Measurements from ENCODE around the gene ALPP.
"Not testable (repeated sequence)": the region's sequence is repeated elsewhere in the genome, so short reads cannot be mapped to it uniquely, and the experiment has no call there.

ALPP gene

DNA sequence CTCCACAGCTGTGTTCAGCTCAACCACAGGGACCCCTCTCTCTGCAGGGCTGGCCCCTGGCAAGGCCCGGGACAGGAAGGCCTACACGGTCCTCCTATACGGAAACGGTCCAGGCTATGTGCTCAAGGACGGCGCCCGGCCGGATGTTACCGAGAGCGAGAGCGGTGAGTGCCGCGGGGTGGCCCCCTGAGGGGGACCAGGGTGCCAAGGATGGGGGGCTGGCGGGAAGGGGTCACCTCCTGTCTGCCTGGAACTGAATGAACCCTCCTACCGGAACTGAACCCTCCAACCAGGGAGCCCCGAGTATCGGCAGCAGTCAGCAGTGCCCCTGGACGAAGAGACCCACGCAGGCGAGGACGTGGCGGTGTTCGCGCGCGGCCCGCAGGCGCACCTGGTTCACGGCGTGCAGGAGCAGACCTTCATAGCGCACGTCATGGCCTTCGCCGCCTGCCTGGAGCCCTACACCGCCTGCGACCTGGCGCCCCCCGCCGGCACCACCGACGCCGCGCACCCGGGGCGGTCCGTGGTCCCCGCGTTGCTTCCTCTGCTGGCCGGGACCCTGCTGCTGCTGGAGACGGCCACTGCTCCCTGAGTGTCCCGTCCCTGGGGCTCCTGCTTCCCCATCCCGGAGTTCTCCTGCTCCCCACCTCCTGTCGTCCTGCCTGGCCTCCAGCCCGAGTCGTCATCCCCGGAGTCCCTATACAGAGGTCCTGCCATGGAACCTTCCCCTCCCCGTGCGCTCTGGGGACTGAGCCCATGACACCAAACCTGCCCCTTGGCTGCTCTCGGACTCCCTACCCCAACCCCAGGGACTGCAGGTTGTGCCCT is 2.9 kb downstream of the ALPP start:
- not testable (repeated sequence) for DNase-seq (ENCODE audit: low read depth in 2 of 2)

DNA sequence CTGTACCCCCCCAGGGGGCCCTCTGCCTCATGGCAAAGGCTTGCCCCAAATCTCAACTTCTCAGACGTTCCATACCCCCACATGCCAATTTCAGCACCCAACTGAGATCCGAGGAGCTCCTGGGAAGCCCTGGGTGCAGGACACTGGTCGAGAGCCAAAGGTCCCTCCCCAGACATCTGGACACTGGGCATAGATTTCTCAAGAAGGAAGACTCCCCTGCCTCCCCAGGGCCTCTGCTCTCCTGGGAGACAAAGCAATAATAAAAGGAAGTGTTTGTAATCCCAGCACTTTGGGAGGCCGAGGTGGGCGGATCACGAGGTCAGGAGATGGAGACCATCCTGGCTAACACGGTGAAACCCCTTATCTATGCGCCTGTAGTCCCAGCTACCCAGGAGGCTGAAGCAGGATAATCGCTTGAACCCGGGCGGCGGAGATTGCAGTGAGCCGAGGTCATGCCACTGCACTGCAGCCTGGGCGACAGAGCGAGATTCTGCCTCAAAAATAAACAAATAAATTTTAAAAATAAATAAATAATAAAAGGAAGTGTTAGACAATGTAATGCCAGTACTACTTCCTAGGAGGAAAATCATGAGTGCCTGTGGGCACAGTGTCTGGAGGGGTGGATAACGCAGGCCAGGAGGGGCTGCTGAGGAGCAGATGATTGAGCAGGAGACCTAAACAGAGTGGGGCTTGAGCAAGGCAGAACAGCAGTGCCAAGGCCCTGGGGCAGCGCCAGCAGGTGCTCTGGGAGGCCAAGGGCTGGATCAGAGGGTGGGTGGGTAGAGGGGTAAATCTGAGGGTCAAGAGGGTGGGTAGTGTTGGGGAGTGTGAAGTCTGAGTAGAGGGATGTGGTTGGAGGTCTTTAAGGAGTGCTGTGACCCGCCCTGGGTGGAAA is 4.0 kb downstream of the ALPP start:
- DNase-seq (ENCODE audit: low read depth in 2 of 2) = no peak

DNA sequence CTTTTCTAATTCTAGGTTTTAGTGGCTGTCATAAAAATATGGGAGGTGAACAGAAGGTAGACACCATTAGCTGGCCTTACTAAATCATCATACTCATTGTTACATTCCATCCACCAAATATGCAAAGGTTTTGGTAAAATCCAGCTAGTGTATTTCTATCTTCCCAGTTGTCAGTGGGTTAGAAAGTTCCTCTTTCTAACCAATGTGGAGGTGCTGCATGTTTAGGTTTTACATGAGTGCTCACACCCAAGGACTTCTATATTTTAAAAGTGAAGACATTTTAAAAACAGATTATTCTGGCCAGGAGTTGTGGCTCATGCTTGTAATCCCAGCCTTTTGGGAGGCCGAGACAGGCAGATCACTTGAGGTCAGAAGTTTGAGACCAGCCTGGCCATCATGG is 5.9 kb downstream of the ALPP start:
- no peak for DNase-seq (ENCODE audit: low read depth in 2 of 2)

DNA sequence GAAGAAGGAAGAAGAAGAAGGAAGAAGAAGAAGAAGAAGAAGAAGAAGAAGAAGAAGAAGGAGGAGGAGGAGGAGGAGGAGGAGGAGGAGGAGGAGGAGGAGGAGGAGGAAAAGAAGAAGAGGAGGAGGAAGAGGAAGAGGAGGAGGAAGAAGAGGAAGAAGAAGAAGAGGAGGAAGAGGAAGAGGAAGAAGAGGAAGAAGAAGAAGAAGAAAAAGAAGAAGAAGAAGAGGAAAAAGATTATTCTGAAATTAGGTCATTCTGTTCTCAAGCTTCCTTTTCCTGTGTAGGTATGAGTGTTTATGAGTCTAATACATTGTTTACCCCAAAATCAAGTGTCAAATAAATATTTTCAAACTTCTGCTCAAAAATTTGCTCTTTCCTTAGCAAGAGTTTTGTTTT is 6.5 kb downstream of the ALPP start:
- DNase-seq (ENCODE audit: low read depth in 2 of 2) = not testable (repeated sequence)

DNA sequence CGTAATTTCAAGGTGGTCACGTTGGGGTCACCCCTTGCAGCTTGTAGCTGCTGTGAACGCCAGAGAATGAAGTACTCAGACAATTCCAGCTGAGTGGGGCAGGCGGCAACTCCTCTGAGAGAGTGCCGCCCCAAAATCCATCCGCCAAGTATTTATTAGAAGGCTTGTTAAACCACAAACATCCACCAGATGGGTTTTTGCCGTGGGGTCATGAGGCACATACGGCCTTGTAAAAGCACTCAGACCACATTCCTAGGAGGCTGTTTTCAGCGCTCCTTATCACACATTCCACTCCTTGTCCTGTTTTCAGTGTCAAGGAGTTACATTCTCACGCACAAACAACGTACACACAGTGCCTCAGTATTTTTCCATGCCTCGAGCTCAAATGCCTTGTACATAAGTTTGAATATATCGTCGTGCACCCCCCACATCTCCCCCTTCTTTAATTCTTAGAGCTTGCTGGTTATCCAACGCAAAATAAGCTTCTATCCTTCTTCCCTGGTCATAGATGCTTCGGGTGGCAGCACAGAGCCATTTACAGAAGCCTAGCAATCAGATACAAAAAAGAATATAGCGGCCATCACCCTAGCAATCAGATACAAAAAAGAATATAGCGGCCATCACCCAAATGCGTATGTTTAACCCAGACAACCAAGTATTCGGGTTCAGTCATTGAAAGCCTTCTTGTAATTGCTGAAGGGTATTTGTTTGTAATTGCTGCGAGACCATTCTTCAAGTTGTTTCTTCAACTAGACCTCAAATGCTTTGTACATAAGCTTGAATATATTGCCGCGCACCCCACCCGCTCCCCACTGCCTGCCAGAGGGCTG is 7.3 kb downstream of the ALPP start:
- no peak for DNase-seq (ENCODE audit: low read depth in 2 of 2)

DNA sequence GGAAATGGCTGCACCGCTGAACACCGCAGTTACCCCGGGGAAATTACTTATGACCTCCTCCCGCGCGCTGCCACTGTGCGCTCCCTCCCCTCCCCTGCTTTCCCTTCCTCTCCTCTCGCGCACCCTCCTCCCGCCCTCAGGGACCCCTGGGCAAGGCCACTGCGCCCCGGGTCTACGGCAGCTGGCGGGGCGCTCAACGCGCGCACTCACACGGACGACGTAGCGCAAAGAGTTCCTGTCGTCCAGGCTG is 7.9 kb downstream of the ALPP start:
- DNase-seq (ENCODE audit: low read depth in 2 of 2) = no peak

DNA sequence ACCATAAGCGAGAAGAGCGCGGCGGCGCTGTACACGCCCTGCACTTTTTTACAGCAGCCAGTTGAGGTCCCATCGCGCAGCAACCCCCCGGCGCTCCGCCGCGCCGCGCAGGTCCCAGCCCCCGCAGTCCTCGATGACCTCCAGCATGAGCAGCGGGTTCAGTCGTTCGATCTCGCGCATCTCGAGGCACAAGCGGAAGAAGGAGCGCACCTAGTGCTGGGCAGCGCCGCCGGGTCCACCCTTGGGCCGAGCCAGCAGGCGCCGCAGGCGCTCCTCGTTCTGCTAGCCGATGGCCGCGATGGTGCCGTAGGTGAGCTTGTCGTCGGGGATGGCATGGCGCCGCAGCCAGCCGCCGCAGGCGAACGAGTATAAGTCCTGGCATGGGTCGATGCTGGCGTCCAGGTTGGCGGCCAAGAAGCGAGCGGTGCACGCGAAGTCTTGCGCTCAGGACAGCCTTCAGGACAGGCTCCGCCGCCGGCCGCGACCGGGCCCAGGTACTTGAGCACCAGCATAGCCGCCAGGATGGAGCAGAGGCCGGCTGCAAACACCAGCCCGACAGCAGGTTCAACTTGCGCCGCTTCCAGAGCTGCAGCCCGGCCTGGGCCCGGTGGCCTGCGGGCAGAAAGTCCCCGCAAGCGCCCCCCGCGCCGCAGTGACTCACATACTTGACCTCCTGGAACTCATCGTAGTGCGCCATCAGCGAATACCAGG is 8.3 kb downstream of the ALPP start:
- no peak for DNase-seq (ENCODE audit: low read depth in 2 of 2)

DNA sequence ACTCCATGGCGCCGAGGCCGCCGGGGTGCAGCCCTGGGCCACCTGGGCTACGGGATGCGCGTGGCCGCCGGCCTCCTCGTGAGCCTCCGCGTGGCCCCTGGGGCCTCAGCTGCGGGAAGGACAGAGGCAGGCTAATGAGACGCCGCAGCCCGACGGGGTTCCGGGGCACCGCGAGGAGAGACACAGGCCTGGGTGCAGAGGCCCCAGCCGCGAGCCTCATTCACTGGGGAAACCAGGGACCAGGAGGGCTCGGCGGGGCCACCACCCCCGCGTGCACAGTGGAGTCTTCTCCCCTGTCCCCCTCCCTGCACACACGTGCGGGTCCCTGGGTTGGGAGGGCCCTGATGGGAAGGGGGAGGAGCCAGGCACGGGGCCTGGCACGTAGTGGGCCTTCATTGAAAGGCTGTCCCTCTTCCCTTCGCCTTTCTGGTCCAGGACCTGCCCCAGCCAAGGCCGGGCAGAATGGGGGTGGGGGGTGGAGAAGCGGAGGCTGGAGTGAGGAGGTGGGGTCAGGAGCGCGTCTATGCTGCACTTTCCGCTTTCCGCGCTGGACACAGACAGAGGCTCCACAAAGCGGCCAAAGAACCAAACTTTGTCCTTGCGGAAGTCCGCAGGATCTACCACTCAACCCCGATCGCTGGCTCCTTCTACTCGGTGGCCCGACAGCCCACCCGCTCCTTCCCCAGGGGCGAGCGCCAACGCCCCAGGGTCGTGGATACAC is 9.1 kb downstream of the ALPP start:
- no peak for DNase-seq (ENCODE audit: low read depth in 2 of 2)

DNA sequence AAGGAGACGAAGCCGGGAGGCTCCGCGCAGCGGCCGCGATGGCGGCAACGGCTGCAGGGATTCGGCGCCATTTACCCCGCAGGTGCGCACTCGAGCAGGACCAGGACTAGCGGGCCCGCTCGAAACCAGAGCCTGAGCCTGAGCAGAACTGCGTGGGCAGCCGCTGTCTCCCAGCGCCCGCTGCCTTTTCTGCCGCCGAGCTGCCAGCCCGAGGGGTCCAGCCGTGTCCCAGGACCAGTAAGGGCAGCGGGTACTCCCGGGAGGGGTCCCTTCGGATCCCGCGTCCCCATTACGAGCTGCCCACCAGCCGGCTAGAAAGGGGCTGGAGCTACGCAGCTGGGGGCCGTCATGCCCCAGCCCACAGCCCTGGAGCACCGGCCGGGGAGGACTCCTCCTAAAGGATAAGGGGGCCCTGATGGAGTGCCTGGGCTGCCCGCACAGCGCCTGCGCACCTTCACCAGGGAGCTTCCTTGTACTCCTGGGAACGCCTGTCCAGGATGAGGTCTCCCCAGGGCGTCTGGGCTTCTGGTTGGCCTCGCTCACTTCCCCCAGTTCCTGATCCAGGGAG is 9.9 kb downstream of the ALPP start:
- DNase-seq (ENCODE audit: low read depth in 2 of 2) = no peak

DNA sequence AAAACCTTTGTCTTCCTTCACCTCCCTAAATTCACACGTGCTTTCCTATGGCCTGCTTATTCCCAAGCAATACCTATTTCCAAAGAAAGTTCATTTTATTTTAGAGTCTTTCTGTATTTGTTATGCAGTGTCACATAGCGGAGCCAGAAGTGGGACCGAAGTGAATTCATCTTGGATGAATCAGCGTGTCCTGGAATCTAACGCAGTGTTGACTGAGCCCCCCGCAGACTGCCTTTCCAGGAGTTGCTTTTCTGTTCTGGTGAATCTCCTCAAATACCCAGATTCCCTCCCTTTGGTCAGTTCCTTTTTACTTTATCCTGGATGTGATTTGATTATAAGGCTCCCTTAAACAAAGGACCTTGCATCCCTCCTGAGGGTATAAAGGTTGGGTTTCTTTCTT is 10.8 kb downstream of the ALPP start:
- no peak for DNase-seq (ENCODE audit: low read depth in 2 of 2)

DNA sequence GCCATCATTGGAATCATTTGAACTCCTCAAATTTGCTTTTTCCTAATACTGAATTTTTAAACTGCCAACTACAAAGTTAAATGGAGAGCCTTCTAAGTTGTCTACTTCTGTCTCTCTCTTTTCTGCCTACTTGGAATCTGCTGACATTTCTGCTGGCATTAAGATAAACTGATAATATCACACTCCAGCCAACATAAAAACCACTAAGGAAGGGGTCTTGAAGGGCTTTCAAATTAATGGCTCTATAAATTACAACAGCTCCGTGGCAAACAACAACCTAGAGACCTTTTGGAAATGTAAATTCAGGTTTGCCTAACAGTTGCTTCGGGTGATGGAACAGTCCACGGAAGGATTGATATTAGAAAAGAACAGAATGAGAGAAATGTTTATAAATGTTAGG is 12.1 kb downstream of the ALPP start:
- no peak for DNase-seq (ENCODE audit: low read depth in 2 of 2)

DNA sequence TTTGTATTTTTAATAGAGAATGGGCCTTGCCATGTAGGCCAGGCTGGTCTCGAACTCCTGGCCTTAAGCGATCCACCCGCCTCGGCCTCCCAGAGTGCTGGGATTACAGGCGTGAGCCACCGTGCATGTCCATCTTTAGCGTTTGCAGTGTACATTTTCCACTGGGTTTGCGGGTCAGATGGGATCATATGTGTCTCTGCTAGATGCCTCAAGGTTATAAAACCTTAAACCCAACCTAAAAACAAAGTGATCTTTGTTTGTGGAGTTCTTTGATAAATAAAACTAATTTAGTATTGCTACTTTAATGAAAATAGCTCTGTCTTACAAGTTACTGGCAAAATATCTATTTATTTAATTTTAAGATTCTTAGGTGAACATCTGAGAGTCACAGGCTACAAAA is 15.0 kb downstream of the ALPP start:
- no peak for DNase-seq (ENCODE audit: low read depth in 2 of 2)

DNA sequence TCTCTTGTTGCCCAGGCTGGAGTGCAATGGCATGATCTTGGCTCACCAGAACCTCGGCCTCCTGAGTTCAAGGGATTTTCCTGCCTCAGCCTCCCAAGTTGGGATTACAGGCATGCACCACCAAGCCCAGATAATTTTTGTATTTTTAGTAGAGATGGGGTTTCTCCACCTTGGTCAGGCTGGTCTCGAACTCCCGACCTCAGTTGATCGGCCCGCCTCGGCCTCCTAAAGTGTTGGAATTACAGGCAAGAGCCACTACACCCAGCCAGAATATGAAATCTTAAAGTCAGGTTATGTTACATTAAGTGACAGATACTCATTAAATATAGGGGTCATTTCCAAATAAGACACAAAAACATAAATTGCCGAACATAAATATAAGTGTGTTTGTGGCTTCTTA is 15.9 kb downstream of the ALPP start:
- not testable (repeated sequence) for DNase-seq (ENCODE audit: low read depth in 2 of 2)

DNA sequence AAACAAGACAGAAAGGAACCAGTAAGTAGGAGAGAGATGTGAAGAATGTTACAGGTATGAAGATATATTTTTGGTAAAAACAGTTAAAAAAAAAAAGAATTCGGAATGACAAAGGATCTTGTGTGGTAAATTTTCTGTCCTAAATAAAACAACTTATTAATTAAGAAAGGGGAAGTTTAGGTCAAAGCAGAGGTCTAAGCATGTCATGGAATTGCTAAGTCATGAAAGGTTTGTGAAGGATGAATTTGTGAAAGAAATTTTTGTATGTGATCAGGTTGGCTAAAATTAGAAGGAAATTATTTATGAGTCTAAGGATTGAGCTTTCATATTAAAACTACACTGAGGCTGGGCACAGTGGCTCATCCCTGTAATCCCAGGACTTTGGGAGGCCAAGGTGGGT is 17.0 kb downstream of the ALPP start:
- no peak for DNase-seq (ENCODE audit: low read depth in 2 of 2)

DNA sequence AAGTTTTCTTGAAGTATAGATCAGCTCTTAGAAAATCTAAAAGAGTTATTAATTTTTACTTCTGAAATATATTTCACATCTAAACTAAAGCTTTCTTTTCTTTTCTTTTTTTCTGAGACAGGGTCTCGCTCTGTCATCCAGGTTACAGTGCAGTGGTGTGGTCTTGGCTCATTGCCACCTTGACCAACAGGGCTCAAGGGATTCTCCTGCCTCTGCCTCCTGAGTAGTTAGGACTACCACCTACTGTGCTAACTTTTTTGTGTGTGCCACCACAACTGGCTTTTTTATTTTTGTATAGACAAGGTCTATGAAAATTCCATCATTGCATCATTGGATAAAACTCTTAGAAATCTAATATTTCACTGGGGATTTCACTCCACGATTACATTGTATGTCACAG is 18.1 kb downstream of the ALPP start:
- no peak for DNase-seq (ENCODE audit: low read depth in 2 of 2)

DNA sequence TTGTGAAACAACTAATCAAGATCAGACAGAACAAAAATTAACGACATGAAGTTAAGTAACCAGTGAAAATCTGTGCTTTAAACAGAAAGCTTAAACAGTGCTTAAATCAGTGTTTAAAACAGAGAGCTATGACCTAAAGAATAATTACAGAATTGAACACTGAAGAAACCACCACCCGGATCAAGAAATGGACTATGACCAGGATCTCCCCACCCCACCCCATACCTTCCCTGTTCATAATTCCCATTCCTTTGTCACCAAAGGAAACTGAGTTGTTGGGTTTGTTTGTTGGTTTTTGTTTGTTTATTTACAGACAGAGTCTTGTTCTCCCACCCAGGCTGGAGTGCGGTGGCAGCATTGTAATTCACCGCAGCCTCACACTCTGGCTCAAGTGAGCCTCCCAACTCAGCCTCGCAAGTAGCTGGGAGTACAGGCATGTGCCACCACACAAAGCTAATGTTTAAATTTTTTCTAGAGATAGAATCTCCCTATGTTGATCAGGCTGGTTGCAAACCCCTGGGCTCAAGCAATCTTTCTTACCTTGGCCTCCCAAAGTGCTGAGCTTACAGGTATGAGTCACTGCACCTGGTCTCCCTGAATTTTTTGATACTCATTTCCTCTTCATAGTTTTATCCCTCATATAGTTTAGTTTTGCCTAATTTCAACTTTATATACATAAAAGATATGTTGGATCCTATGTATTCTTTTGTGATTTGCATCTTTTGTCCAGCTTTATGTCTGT is 19.9 kb downstream of the ALPP start:
- no peak for DNase-seq (ENCODE audit: low read depth in 2 of 2)

DNA sequence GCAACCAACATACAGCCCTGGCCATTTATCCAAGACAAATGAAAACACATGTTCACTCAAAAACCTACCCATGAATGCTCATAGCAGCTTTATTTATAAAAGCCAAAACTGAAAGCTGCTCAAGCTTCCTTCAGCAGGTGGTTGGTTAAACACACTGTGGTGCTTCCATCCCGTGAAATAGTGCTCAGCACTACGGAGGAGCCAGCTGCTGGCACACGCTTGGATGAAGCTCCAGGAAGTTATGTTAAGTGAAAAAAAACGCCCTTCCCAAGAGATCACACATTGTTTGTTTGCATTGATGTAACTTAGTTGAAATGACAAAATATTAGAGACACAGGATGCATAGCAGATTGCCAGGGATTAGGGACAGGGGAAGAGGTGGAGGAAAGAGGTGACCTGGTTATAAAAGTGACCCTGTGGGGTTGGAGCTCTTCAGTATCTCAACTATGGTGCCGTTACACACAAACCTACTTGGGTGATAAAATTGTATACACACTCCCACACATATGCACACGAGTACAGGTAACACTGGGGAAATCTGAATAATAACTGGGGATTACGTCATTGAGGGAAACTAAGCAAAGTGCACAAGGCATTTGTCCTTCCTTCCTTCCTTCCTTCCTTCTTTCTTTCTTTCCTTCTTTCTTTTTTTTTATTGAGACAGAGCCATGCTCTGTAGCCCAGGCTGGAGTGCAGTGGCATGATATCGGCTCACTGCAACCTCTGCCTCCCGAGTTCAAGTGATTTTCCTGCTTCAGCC is 21.9 kb downstream of the ALPP start:
- DNase-seq (ENCODE audit: low read depth in 2 of 2) = no peak

DNA sequence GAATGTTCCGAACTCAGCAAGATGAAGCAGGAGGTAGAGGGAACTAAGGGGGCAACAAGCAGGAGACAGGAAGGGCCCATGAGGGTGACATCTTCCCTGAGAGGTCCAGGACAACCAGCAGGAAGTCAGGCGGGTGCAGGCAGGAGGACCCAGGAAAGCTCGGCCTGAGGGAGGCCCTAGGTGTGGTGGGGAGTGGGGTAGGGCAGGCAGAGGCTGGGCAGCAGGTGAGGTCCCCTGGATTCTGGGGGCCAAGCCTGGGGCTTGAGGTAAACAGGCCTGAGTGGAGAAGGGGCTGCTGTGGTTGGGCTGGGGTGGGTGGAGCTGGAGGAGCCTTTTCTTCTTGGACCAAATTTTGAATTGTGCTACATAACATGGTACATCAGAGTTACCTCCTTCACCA is 24.0 kb downstream of the ALPP start:
- DNase-seq (ENCODE audit: low read depth in 2 of 2) = no peak

DNA sequence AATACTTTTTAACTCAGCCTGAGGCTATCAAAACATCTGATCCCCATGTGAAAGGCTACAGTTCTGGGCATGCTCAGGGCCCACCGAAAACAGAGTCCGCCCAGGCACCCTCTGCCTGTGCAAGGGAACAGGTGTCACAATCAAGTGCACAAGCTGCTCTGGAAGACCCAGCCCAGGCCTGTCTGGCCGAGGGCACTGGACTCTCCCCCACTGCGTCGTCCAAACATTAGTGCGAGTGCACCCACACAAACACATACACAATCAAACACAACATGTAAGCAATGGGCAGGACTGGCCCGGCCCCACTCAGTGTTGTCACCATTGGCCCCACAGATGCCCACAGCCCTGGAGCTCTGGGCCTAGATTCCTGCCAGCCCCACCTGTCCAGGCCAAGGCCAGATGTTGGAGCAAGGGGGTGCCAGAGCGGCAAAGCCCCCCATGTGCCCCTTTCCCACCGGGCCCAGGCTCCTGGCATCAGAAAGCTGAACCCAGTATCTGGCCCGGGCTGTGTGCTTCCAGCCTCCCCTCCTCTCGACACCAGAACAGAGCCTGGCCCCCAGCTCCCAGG is 27.5 kb downstream of the ALPP start:
- no peak for DNase-seq (ENCODE audit: low read depth in 2 of 2)

All from stimulated activated CD8-positive, alpha-beta memory T cell treated with anti-CD3 and anti-CD28 coated beads, Interleukin-7, amount 100 ng/mL, for 4 hours (primary cell).